A673 (cell line): ENCODE measurements around the gene GMEB2. TPM values are rescaled to one million over a fixed set of nuclear protein-coding genes. Genes with fewer than 3 reads are reported as not detected.

ENCODE experiments used
- BruUV-seq: library from RNA; stranded (reverse); fragments of 400-500 nt; replicated peaks from 2 replicates; lab custom pipeline; 2021; lab: Mats Ljungman, UMichigan
- CTCF ChIA-PET: fragments of 300-600 bp; sonication (Branson Sonifier 250); formaldehyde crosslinking; loops from one replicate; lab custom pipeline; 2022; ENCODE audit warnings: antibody characterized with exemption; lab: Charles Lee
- POLR2A ChIA-PET: fragments of 300-600 bp; sonication (Branson Sonifier 250); formaldehyde crosslinking; loops from one replicate; lab custom pipeline; 2022; ENCODE audit warnings: antibody characterized with exemption; ENCODE audit not compliant: low non-redundant PET; lab: Charles Lee
- DNase-seq: peaks from one replicate; pipeline ENCODE4 v3.0.0-alpha.2; 2015; ENCODE audit warnings: low spot score
- H3K27ac ChIP-seq: fragments of 200-600 bp; sonication (generic); 2 replicates; pipeline ENCODE4 v1.5.1; 2016; ENCODE audit warnings: mixed run types, low read depth, mild to moderate bottlenecking, mixed read lengths, antibody characterized with exemption, low read length; ENCODE audit not compliant: poor library complexity, severe bottlenecking
- H3K27me3 ChIP-seq: fragments of 200-600 bp; sonication (generic); replicated peaks from 2 replicates; pipeline ENCODE4 v1.6.1; 2017; ENCODE audit warnings: mixed run types, low read depth, mild to moderate bottlenecking, mixed read lengths, antibody characterized with exemption, low read length; ENCODE audit not compliant: insufficient read depth, poor library complexity
- H3K36me3 ChIP-seq: fragments of 200-600 bp; sonication (generic); 2 replicates; pipeline ENCODE4 v1.6.1; 2016; ENCODE audit warnings: mixed run types, mild to moderate bottlenecking, mixed read lengths, antibody characterized with exemption, low read length; ENCODE audit not compliant: insufficient read depth, poor library complexity, severe bottlenecking
- H3K4me1 ChIP-seq: fragments of 200-600 bp; sonication (generic); 2 replicates; pipeline ENCODE4 v1.6.1; 2017; ENCODE audit warnings: mixed run types, mild to moderate bottlenecking, mixed read lengths, antibody characterized with exemption, low read length; ENCODE audit not compliant: insufficient read depth, poor library complexity, severe bottlenecking
- H3K4me3 ChIP-seq: fragments of 200-600 bp; sonication (generic); 2 replicates; pipeline ENCODE4 v1.5.1; 2016; ENCODE audit warnings: low read depth, mixed run types, mild to moderate bottlenecking, mixed read lengths, low read length; ENCODE audit not compliant: poor library complexity, severe bottlenecking
- H3K9me3 ChIP-seq: fragments of 200-600 bp; sonication (generic); 2 replicates; pipeline ENCODE4 v1.6.1; 2016; ENCODE audit warnings: mixed run types, low read depth, mild to moderate bottlenecking, mixed read lengths, antibody characterized with exemption, low read length; ENCODE audit not compliant: poor library complexity, severe bottlenecking
- CTCF ChIP-seq: fragments of 300-800, 200-600 bp; sonication (generic); conservative IDR thresholded peaks from 2 replicates; pipeline ENCODE4 v1.5.1; 2017; ENCODE audit warnings: low read depth, mild to moderate bottlenecking, antibody characterized with exemption, low read length, moderate library complexity, mixed read lengths
- EZH2 ChIP-seq: fragments of 200-600 bp; sonication (generic); IDR thresholded peaks from 2 replicates; pipeline ENCODE4 v1.6.1; 2017; ENCODE audit warnings: borderline replicate concordance, low read depth, mild to moderate bottlenecking, mixed read lengths, antibody characterized with exemption, low read length; ENCODE audit not compliant: poor library complexity, severe bottlenecking
- intact Hi-C: fragments of 100-400 bp; cut with micrococcal nuclease; formaldehyde crosslinking; loops from one replicate; pipeline ENCODE4 v1.10.0; 2022; ENCODE audit not compliant: unreplicated experiment
- total RNA-seq: library from RNA; stranded (reverse); gene quantifications from 2 replicates; pipeline ENCODE4 v1.2.3, GENCODE V29; 2021

The GMEB2 gene
- total RNA-seq, 1 experiment from 2014 or later = 12.8 TPM

- POLR2A ChIA-PET = interaction anchor here (0.7 kb wide), 1 partner anchor 116 kb away, joined by 3 read pairs; no protein-coding TSS in a partner anchor
- intact Hi-C loops = no loop called here
- DNase-seq = peak; percentile 40
- CTCF ChIA-PET = no interaction called here
- Histone ChIP-seq H3K27me3 (no peaks in the 10 kb centered on the region), H3K36me3 (peaks cover 5% of the 10 kb centered on the region), H3K9me3 (no peaks in the 10 kb centered on the region), H3K4me3 (peak overlapping the region; percentile 73), H3K27ac (peak overlapping the region; percentile 87), H3K4me1 (peaks cover 23% of the 10 kb centered on the region)
- TF ChIP-seq EZH2 (no peak), CTCF (no peak)
- no TSS peak for BruUV-seq
Observed at GRCh38 chr20:63658749-63659187, 31.9 kb upstream of the GMEB2 start.

GRCh38 chr20:63657937-63658748 is 31.2 kb upstream of the GMEB2 start, which contains the start of gene RTEL1:
RTEL1 (plus strand) TSS chr20:63658312; CDS start chr20:63659403, 1,091 bp downstream.
- peaks cover 5% of the 10 kb centered on the region for H3K36me3 ChIP-seq
- intact Hi-C loops = no loop called here
- peaks cover 24% of the 10 kb centered on the region for H3K4me1 ChIP-seq
- no peaks in the 10 kb centered on the region for H3K27me3 ChIP-seq
- H3K9me3 ChIP-seq = no peaks in the 10 kb centered on the region
- POLR2A ChIA-PET = interaction anchor here (0.7 kb wide), 1 partner anchor 116 kb away, joined by 3 read pairs; no protein-coding TSS in a partner anchor
- DNase-seq = peak; percentile 94
- peak within 1 kb of the TSS; percentile 87 for H3K27ac ChIP-seq
- no TSS peak for BruUV-seq
- CTCF ChIA-PET = interaction anchor here (0.6 kb wide), 1 partner anchor 34 kb away, joined by 4 read pairs; no protein-coding TSS in a partner anchor
- TF ChIP-seq EZH2 = no peak
- TF ChIP-seq CTCF = no peak
- H3K4me3 ChIP-seq = peak within 1 kb of the TSS; percentile 73

- Histone ChIP-seq H3K4me3 (peak overlapping the region; percentile 73), H3K4me1 (peaks cover 24% of the 10 kb centered on the region), H3K27me3 (no peaks in the 10 kb centered on the region), H3K36me3 (no peaks in the 10 kb centered on the region), H3K9me3 (no peaks in the 10 kb centered on the region), H3K27ac (peak overlapping the region; percentile 87)
- intact Hi-C loops = no loop called here
- CTCF ChIA-PET = no interaction called here
- TF ChIP-seq CTCF = no peak
- POLR2A ChIA-PET = no interaction called here
- DNase-seq = no peak
- no TSS peak for BruUV-seq
Observed at GRCh38 chr20:63657260-63657936, 30.5 kb upstream of the GMEB2 start.
